Measurements from ENCODE around the gene TBCD. TPM values are rescaled to one million over a fixed set of nuclear protein-coding genes. Genes with fewer than 3 reads are reported as not detected.

TBCD gene
- total RNA-seq, 4 donors from 2014 or later, result 49.7 to 119 (median 71.5) TPM

DNA sequence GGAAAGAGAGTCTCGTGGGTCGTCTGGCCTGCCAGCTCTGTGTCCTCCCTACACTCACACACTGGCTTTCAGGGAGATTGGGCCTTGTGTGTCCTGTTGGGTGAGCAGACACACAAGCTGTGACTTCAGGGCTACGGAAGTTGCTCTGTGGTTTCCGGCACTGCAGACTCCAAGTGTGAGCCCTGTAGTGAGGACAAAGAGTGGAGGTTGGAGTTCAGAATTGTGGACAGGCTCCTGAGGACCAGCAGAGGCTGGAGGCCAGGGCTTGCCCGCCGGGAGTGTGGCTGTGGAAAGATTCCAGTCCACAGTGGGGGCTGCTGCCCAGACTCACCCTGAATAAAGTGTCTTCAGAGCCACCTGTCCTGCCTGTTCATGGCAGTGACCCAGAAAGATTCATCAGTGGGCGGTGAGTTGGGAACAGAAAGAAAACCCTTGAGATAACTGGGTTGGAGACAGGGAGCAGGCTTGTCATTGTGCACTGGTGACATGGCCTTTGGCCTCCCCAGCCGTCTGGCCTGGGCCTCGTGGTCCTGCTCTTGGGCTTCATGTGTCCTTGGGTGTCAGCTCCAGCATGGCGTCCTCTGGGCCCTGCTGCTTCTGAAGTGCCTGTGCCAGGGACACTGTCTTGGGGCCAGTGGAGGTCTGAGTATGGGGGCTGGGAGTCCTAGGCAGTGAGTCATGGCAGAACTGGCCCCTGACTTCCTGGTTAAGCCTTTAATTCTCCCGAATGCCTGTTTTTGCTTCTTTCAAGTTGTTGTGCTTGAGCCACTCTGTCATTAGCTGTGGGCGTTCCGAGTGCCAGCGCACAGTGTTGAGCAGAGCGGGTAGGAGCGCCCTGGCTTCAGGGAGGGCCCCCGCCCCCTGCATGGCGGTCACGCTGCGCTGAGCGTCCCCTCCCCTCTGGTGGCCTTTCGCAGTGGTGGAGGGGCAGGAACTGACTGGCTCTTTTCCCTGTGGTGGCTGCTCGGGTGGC lies 107.9 kb downstream of the TBCD start:
- Histone ChIP-seq H3K9me3 (no peaks in the 10 kb centered on the region), H3K36me3 (peaks cover 1% of the 10 kb centered on the region), H3K27me3 (no peaks in the 10 kb centered on the region), H3K4me1 (peaks cover 50% of the 10 kb centered on the region), H3K4me3 (no peak overlapping the region), H3K27ac (peak overlapping the region; percentile 92)
- peak in 1 of 2 donors; percentile 59 for DNase-seq (ENCODE audit: low spot score in 2 of 2)
- 67% methylated on average over 19 of the region's 23 CpGs for WGBS
- TF ChIP-seq POLR2AphosphoS5 (IDR thresholded peaks at IDR 0.05), result no peak
- no peak for TF ChIP-seq EP300 (IDR thresholded peaks at IDR 0.05)
- no peak for TF ChIP-seq POLR2A (IDR thresholded peaks at IDR 0.05)
- TF ChIP-seq, protein P1, sequence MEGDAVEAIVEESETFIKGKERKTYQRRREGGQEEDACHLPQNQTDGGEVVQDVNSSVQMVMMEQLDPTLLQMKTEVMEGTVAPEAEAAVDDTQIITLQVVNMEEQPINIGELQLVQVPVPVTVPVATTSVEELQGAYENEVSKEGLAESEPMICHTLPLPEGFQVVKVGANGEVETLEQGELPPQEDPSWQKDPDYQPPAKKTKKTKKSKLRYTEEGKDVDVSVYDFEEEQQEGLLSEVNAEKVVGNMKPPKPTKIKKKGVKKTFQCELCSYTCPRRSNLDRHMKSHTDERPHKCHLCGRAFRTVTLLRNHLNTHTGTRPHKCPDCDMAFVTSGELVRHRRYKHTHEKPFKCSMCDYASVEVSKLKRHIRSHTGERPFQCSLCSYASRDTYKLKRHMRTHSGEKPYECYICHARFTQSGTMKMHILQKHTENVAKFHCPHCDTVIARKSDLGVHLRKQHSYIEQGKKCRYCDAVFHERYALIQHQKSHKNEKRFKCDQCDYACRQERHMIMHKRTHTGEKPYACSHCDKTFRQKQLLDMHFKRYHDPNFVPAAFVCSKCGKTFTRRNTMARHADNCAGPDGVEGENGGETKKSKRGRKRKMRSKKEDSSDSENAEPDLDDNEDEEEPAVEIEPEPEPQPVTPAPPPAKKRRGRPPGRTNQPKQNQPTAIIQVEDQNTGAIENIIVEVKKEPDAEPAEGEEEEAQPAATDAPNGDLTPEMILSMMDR (IDR thresholded peaks at IDR 0.05), result no peak

DNA sequence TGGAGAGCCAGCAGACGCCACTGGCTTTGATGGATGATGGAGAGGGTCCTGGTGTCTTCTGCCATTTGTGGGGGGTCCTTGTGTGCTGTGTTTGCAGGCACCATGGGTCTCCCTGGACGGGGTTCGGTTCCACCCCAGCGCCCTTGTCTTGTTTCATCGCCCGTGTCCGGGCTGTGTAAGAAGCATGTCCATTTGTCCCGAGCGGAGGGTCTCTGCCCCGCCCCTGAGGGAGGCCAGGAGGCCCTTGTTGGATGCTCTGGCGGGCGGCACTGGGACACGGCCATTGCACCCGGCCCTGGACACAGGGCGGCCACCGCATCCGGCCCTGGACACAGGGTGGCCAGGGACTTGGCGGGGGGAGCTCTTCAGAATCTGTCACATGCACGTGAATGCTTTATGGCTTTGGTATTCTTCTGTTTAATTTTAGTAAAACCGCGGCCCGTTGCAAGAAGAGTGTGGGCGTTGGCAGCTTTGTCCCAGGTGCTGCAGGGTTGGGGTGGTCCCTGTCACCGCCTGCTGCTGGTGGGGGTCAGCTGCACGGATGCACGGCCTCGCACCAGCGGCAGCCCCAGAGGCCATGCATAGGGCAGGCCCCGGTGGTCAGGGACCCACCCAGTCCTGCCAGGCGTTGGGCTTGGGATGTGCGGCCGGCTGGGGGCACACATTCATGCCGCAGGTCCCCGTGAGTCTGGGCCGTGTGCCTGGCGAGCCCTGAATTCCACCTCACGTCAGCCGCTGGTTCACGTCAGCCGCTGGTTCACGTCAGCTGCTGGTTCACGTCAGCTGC lies 108.9 kb downstream of the TBCD start:
- H3K4me3 ChIP-seq, result no peak overlapping the region
- 93% methylated on average over 30 of the region's 42 CpGs for WGBS
- H3K4me1 ChIP-seq, result peaks cover 59% of the 10 kb centered on the region
- no peak for DNase-seq (ENCODE audit: low spot score in 2 of 2)
- no peaks in the 10 kb centered on the region for H3K27me3 ChIP-seq
- H3K27ac ChIP-seq, result peak overlapping the region; percentile 92
- no peaks in the 10 kb centered on the region for H3K9me3 ChIP-seq
- H3K36me3 ChIP-seq, result no peaks in the 10 kb centered on the region
- TF ChIP-seq POLR2A (IDR thresholded peaks at IDR 0.05) (no peak), EP300 (IDR thresholded peaks at IDR 0.05) (no peak), POLR2AphosphoS5 (IDR thresholded peaks at IDR 0.05) (no peak)
- TF ChIP-seq, protein P1 (IDR thresholded peaks at IDR 0.05), result no peak

DNA sequence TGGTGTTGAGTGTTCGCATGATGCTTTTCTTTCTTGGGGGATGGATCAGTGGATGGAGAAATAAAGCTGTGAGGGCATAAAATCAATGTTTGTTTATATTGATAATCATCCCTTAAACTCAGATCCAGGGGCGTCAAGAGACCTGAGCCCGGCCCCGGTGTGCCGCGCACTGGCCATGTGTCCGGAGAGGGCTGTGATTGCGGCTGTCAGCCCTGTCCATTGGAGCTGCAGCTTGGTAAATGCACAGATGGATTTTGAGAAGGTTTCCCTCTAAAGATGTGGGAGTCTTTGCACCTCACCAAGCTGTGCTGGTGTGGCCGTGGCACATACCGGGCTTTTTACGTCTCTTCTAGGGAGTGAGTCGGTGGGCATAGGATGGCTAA lies 109.5 kb downstream of the TBCD start:
- Histone ChIP-seq H3K9me3 (no peaks in the 10 kb centered on the region), H3K27me3 (no peaks in the 10 kb centered on the region), H3K4me3 (no peak overlapping the region), H3K4me1 (peaks cover 65% of the 10 kb centered on the region), H3K36me3 (no peaks in the 10 kb centered on the region), H3K27ac (no peak overlapping the region)
- TF ChIP-seq POLR2A (IDR thresholded peaks at IDR 0.05) (no peak), POLR2AphosphoS5 (IDR thresholded peaks at IDR 0.05) (no peak), EP300 (IDR thresholded peaks at IDR 0.05) (no peak)
- TF ChIP-seq, protein P1 (IDR thresholded peaks at IDR 0.05), result no peak
- no peak for DNase-seq (ENCODE audit: low spot score in 2 of 2)
- WGBS, result 98% methylated on average over 12 of the region's 12 CpGs

DNA sequence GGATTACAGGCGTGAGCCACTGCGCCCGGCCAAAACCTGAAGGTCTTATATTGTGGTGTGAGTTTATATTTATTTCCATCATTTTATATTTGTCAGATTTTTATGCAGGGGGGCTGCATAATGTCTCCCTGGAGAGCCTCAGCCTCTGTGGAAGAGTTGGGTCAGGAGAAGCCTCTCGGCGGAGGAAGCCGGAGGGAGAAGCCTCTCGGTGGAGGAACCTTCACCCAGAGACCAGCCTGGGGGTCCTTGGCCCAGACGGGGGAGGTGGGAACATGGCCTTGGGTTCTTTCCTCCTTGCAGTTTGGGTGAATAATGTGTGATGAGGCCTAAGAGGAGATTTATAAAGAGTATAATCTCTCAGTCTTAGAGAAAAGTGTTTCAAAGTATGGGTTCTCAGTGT lies 110.3 kb downstream of the TBCD start:
- Histone ChIP-seq H3K4me3 (no peak overlapping the region), H3K27me3 (no peaks in the 10 kb centered on the region), H3K27ac (no peak overlapping the region), H3K4me1 (peaks cover 73% of the 10 kb centered on the region), H3K36me3 (no peaks in the 10 kb centered on the region), H3K9me3 (no peaks in the 10 kb centered on the region)
- TF ChIP-seq POLR2AphosphoS5 (IDR thresholded peaks at IDR 0.05) (no peak), POLR2A (IDR thresholded peaks at IDR 0.05) (no peak), EP300 (IDR thresholded peaks at IDR 0.05) (no peak)
- TF ChIP-seq, protein P1 (IDR thresholded peaks at IDR 0.05), result no peak
- no peak for DNase-seq (ENCODE audit: low spot score in 2 of 2)
- 98% methylated on average over 8 of the region's 8 CpGs for WGBS
